Measurements from ENCODE around the gene ANKHD1. TPM values are rescaled to one million over a fixed set of nuclear protein-coding genes. Genes with fewer than 3 reads are reported as not detected.

ANKHD1 gene
- total and polyA plus RNA-seq, 2 donors (not counting 1 experiment from before 2014, with no cell fraction given): 45.4 to 74.5 TPM

GRCh38 chr5:140556438-140556837, 154.8 kb downstream of the ANKHD1 start:
- H3K4me1 ChIP-seq (ENCODE audit: control insufficient read depth, extremely low read depth, insufficient read depth, low read length): no peaks in the 10 kb centered on the region
- peak overlapping the region; percentile 94 for H3K9ac ChIP-seq (ENCODE audit: insufficient read depth, low read length)
- H3K9me3 ChIP-seq (ENCODE audit: control insufficient read depth, insufficient read depth, low read depth, low read length): no peaks in the 10 kb centered on the region
- H3K4me2 ChIP-seq (ENCODE audit: extremely low read depth, insufficient read depth, low read length): peak overlapping the region; percentile 89
- peak; percentile 57 to 62 for DNase-seq (ENCODE audit: low read depth in 2 of 2)
- no peaks in the 10 kb centered on the region for H3K27me3 ChIP-seq (ENCODE audit: control insufficient read depth, insufficient read depth, low read length)
- peak overlapping the region; percentile 66 to 95 (median 80) for H3K4me3 ChIP-seq (replicated peaks in 1 of 4; ENCODE audit: control extremely low read depth in 1 of 4, insufficient read depth in 1 of 4, low read depth in 3 of 4, low read length in 4 of 4)
- H3K79me2 ChIP-seq (ENCODE audit: control insufficient read depth, insufficient read depth, low read length): peaks cover 40% of the 10 kb centered on the region
- no peak overlapping the region for H2AFZ ChIP-seq (ENCODE audit: low read length)
- H3K36me3 ChIP-seq (ENCODE audit: control insufficient read depth, insufficient read depth, low read length): peaks cover 5% of the 10 kb centered on the region
- no peaks in the 10 kb centered on the region for H4K20me1 ChIP-seq (ENCODE audit: control insufficient read depth, extremely low read depth, insufficient read depth, low read length)
- H3K27ac ChIP-seq (ENCODE audit: insufficient read depth, low read length): peak overlapping the region; percentile 81
- TF ChIP-seq EZH2 (IDR thresholded peaks at IDR 0.05; ENCODE audit: low read length, missing control alignments) (no peak), CTCF (conservative IDR thresholded peaks at IDR 0.05 in 1 of 2, IDR thresholded peaks at IDR 0.05 in 1 of 2; ENCODE audit: low read depth in 1 of 2, low read length in 2 of 2) (no peak)

GRCh38 chr5:140557136-140557805, 155.6 kb downstream of the ANKHD1 start, which contains the start of gene SRA1:
SRA1 (minus strand) TSS chr5:140557473; CDS start chr5:140557452, 21 bp downstream.
- peaks cover 38% of the 10 kb centered on the region for H3K79me2 ChIP-seq (ENCODE audit: control insufficient read depth, insufficient read depth, low read length)
- H3K4me2 ChIP-seq (ENCODE audit: extremely low read depth, insufficient read depth, low read length): peak within 1 kb of the TSS; percentile 89
- DNase-seq (ENCODE audit: low read depth in 2 of 2): peak; percentile 88 to 89
- H3K36me3 ChIP-seq (ENCODE audit: control insufficient read depth, insufficient read depth, low read length): no peaks in the 10 kb centered on the region
- no peaks in the 10 kb centered on the region for H3K27me3 ChIP-seq (ENCODE audit: control insufficient read depth, insufficient read depth, low read length)
- H3K9me3 ChIP-seq (ENCODE audit: control insufficient read depth, insufficient read depth, low read depth, low read length): no peaks in the 10 kb centered on the region
- H3K27ac ChIP-seq (ENCODE audit: insufficient read depth, low read length): peak within 1 kb of the TSS; percentile 81
- peak within 1 kb of the TSS; percentile 1 for H2AFZ ChIP-seq (ENCODE audit: low read length)
- H3K9ac ChIP-seq (ENCODE audit: insufficient read depth, low read length): peak within 1 kb of the TSS; percentile 94
- H4K20me1 ChIP-seq (ENCODE audit: control insufficient read depth, extremely low read depth, insufficient read depth, low read length): no peaks in the 10 kb centered on the region
- TF ChIP-seq EZH2 (IDR thresholded peaks at IDR 0.05; ENCODE audit: low read length, missing control alignments): no peak
- TF ChIP-seq CTCF (conservative IDR thresholded peaks at IDR 0.05 in 1 of 2, IDR thresholded peaks at IDR 0.05 in 1 of 2; ENCODE audit: low read depth in 1 of 2, low read length in 2 of 2): no peak
- H3K4me3 ChIP-seq (replicated peaks in 1 of 4; ENCODE audit: control extremely low read depth in 1 of 4, insufficient read depth in 1 of 4, low read depth in 3 of 4, low read length in 4 of 4): peak within 1 kb of the TSS; percentile 66 to 95 (median 80)
- H3K4me1 ChIP-seq (ENCODE audit: control insufficient read depth, extremely low read depth, insufficient read depth, low read length): no peaks in the 10 kb centered on the region

GRCh38 chr5:140557965-140558364, 156.3 kb downstream of the ANKHD1 start:
- no peak for TF ChIP-seq EZH2 (IDR thresholded peaks at IDR 0.05; ENCODE audit: low read length, missing control alignments)
- no peak for TF ChIP-seq CTCF (conservative IDR thresholded peaks at IDR 0.05 in 1 of 2, IDR thresholded peaks at IDR 0.05 in 1 of 2; ENCODE audit: low read depth in 1 of 2, low read length in 2 of 2)
- H3K4me3 ChIP-seq (replicated peaks in 1 of 4; ENCODE audit: control extremely low read depth in 1 of 4, insufficient read depth in 1 of 4, low read depth in 3 of 4, low read length in 4 of 4): peak overlapping the region in 1 of 4 experiments; percentile 95
- no peak overlapping the region for H3K9ac ChIP-seq (ENCODE audit: insufficient read depth, low read length)
- no peaks in the 10 kb centered on the region for H3K36me3 ChIP-seq (ENCODE audit: control insufficient read depth, insufficient read depth, low read length)
- no peak for DNase-seq (ENCODE audit: low read depth in 2 of 2)
- H3K79me2 ChIP-seq (ENCODE audit: control insufficient read depth, insufficient read depth, low read length): peaks cover 34% of the 10 kb centered on the region
- H3K27me3 ChIP-seq (ENCODE audit: control insufficient read depth, insufficient read depth, low read length): no peaks in the 10 kb centered on the region
- peak overlapping the region; percentile 75 for H3K4me2 ChIP-seq (ENCODE audit: extremely low read depth, insufficient read depth, low read length)
- H3K27ac ChIP-seq (ENCODE audit: insufficient read depth, low read length): peak overlapping the region; percentile 81
- H3K4me1 ChIP-seq (ENCODE audit: control insufficient read depth, extremely low read depth, insufficient read depth, low read length): no peaks in the 10 kb centered on the region
- H2AFZ ChIP-seq (ENCODE audit: low read length): no peak overlapping the region
- H4K20me1 ChIP-seq (ENCODE audit: control insufficient read depth, extremely low read depth, insufficient read depth, low read length): no peaks in the 10 kb centered on the region
- no peaks in the 10 kb centered on the region for H3K9me3 ChIP-seq (ENCODE audit: control insufficient read depth, insufficient read depth, low read depth, low read length)

Measured in fibroblast of lung (primary cell).